ENCODE results near the gene DPF1. TPM values are rescaled to one million over a fixed set of nuclear protein-coding genes. Genes with fewer than 3 reads are reported as not detected.

The DPF1 gene
- total and polyA plus RNA-seq, 4 donors = 0.72 to 2.1 (median 1.3) TPM; not detected in 1

DNA sequence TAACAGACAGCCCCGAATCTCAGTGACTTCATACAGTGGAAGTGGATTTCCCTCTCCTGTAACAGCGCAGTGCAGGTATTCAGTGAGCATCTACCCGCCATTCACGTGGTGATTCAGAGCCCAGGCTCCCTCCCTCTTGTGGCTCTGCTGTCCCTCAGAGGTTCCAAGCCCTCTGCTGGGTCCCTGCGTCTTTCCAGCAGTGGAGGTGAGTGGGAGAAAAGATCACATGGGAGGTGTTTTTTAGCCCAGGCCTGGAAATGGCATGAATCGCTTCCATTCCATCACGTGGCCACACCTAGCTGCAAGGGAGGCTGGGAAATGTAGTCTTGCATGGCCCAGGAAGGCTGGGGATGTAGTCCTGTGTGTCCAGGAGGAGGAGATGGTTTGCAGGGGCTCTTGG is 61.4 kb downstream of the DPF1 start:
- ATAC-seq (ENCODE audit: low FRiP score) (no peak), DNase-seq (no peak)
- intact Hi-C loops (cut with DNase I) = no loop called here
- no peaks in the 10 kb centered on the region for H3K27me3 ChIP-seq (ENCODE audit: control insufficient read depth in 1 of 2, insufficient read depth in 2 of 2, low read length in 1 of 2)
- no peak overlapping the region for H3K27ac ChIP-seq (ENCODE audit: low read depth in 1 of 2, low read length in 2 of 2)
- H3K4me1 ChIP-seq (ENCODE audit: control insufficient read depth in 1 of 2, insufficient read depth in 2 of 2, low read length in 2 of 2) = no peaks in the 10 kb centered on the region
- peaks cover 7% of the 10 kb centered on the region for H3K9me3 ChIP-seq (ENCODE audit: control insufficient read depth, low read length)
- peaks cover 3 to 7% of the 10 kb centered on the region in 2 donors for H3K36me3 ChIP-seq (ENCODE audit: control insufficient read depth in 1 of 2, insufficient read depth in 2 of 2, low read length in 1 of 2)
- H3K4me3 ChIP-seq (ENCODE audit: low read length in 2 of 2) = no peak overlapping the region
- 98 to 99% methylated on average over 7 of the region's 7 CpGs for WGBS, 2 donors

GRCh38 chr19:38162094-38162493 is 61.9 kb downstream of the DPF1 start:
- Histone ChIP-seq H3K4me3 (ENCODE audit: low read length in 2 of 2) (no peak overlapping the region), H3K4me1 (ENCODE audit: control insufficient read depth in 1 of 2, insufficient read depth in 2 of 2, low read length in 2 of 2) (no peaks in the 10 kb centered on the region), H3K27me3 (ENCODE audit: control insufficient read depth in 1 of 2, insufficient read depth in 2 of 2, low read length in 1 of 2) (no peaks in the 10 kb centered on the region), H3K27ac (ENCODE audit: low read depth in 1 of 2, low read length in 2 of 2) (no peak overlapping the region), H3K36me3 (ENCODE audit: control insufficient read depth in 1 of 2, insufficient read depth in 2 of 2, low read length in 1 of 2) (peaks cover 3 to 7% of the 10 kb centered on the region in 2 donors), H3K9me3 (ENCODE audit: control insufficient read depth, low read length) (peaks cover 7% of the 10 kb centered on the region)
- WGBS, 2 donors = 91 to 97% methylated on average over 5 of the region's 5 CpGs
- ATAC-seq (ENCODE audit: low FRiP score) (no peak), DNase-seq (no peak)
- intact Hi-C loops (cut with DNase I) = no loop called here

Other genes starting within 250 kb of the DPF1 start
- 100 to 1,000 TPM; 306 to 783 TPM for gene PPP1R14A, start 32.2 kb upstream of the DPF1 start, total RNA-seq
- 1,000 to 10,000 TPM; 1,120 to 1,551 TPM for gene PPP1R14A, start 32.2 kb upstream of the DPF1 start, polyA plus RNA-seq
- 100 to 1,000 TPM; 146 to 155 TPM for gene SPINT2, start 40.4 kb upstream of the DPF1 start, total RNA-seq
- gene SPINT2, start 40.4 kb upstream of the DPF1 start, polyA plus RNA-seq = 100 to 1,000 TPM; 238 to 292 TPM
- gene C19orf33, start 80.0 kb upstream of the DPF1 start, total RNA-seq = 1 to 10 TPM; 2.0 to 2.2 TPM
- 100 to 1,000 TPM in 1 of 2 donors, 10 to 100 TPM in 1; 22.7 to 259 TPM for gene C19orf33, start 80.0 kb upstream of the DPF1 start, polyA plus RNA-seq
- gene YIF1B, start 91.7 kb upstream of the DPF1 start, total RNA-seq = 10 to 100 TPM; 19.5 to 25.8 TPM
- gene YIF1B, start 91.7 kb upstream of the DPF1 start, polyA plus RNA-seq = 10 to 100 TPM; 24.9 to 75.9 TPM
- gene KCNK6, start 95.6 kb upstream of the DPF1 start, total RNA-seq = 10 to 100 TPM; 13.1 to 18.7 TPM
- gene KCNK6, start 95.6 kb upstream of the DPF1 start, polyA plus RNA-seq = 10 to 100 TPM; 23.5 to 25.2 TPM
- 10 to 100 TPM in 1 of 2 donors, 1 to 10 TPM in 1; 6.9 to 10.7 TPM for gene CATSPERG, start 111.6 kb upstream of the DPF1 start, total RNA-seq
- gene CATSPERG, start 111.6 kb upstream of the DPF1 start, polyA plus RNA-seq = 1 to 10 TPM; 1.1 to 2.6 TPM
- 100 to 1,000 TPM in 1 of 2 donors, 10 to 100 TPM in 1; 92.4 to 119 TPM for gene PSMD8, start 150.3 kb upstream of the DPF1 start, total RNA-seq
- gene PSMD8, start 150.3 kb upstream of the DPF1 start, polyA plus RNA-seq = 100 to 1,000 TPM in 1 of 2 donors, 10 to 100 TPM in 1; 95.5 to 108 TPM
- gene GGN, start 163.8 kb upstream of the DPF1 start, total RNA-seq = 1 to 10 TPM; 3.3 to 4.7 TPM
- gene GGN, start 163.8 kb upstream of the DPF1 start, polyA plus RNA-seq = 1 to 10 TPM in 1 of 2 donors, under 1 TPM in 1; 0.50 to 6.9 TPM
- gene SPRED3, start 164.5 kb upstream of the DPF1 start, total RNA-seq = 10 to 100 TPM; 19.6 to 26.1 TPM
- gene SPRED3, start 164.5 kb upstream of the DPF1 start, polyA plus RNA-seq = 10 to 100 TPM in 1 of 2 donors, 1 to 10 TPM in 1; 1.9 to 11.3 TPM
- 10 to 100 TPM; 14.5 to 19.6 TPM for gene FAM98C, start 178.9 kb upstream of the DPF1 start, total RNA-seq
- 10 to 100 TPM; 10.3 to 32.0 TPM for gene FAM98C, start 178.9 kb upstream of the DPF1 start, polyA plus RNA-seq
- gene RASGRP4, start 202.0 kb upstream of the DPF1 start, total RNA-seq = 1 to 10 TPM; 4.1 to 9.8 TPM
- 1 to 10 TPM in 1 of 2 donors, under 1 TPM in 1; 0.54 to 4.1 TPM for gene RASGRP4, start 202.0 kb upstream of the DPF1 start, polyA plus RNA-seq
- gene RYR1, start 209.5 kb upstream of the DPF1 start, total RNA-seq = 1 to 10 TPM; 1.0 to 5.4 TPM
- 1 to 10 TPM in 1 of 2 donors, under 1 TPM in 1; 0.38 to 1.3 TPM for gene RYR1, start 209.5 kb upstream of the DPF1 start, polyA plus RNA-seq